OCI-LY1 (cell line): ENCODE data around the gene GPR3.

Experiments
- EZH2 ChIP-seq: fragments of 200-600 bp; sonication (generic), shearing (Covaris generic); IDR thresholded peaks from 2 replicates; pipeline ENCODE4 v1.8.0; 2017; ENCODE audit warnings: borderline replicate concordance, mixed run types, mild to moderate bottlenecking, antibody characterized with exemption, low read length, moderate library complexity, mixed read lengths
- TF ChIP-seq, protein P1 (sequence below): fragments of 200-600 bp; sonication (generic), shearing (Covaris generic); IDR thresholded peaks from 2 replicates; pipeline ENCODE4 v1.5.1; 2017; ENCODE audit warnings: mild to moderate bottlenecking, antibody characterized with exemption, low read length, moderate library complexity, mixed read lengths

DNA sequence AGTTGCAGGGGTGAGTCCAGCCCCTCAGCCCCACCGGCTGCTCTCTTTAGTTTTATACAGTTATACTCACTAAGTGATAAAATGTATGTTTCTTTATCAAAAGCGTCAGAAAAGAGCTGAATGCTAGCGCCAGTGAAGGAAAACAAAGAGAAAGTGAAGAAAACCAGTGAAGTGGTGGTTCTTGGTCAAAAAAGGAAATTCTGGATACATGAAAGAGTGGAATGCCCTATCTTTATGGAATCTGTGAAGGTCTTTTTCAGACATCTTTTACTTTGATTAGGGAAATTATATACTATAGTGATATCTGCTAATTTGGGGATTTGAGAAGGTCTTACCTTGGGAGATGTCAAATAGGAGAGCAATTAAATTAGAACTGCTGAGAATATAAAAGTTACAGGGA lies 41.3 kb downstream of the GPR3 start:
- TF ChIP-seq, protein P1, sequence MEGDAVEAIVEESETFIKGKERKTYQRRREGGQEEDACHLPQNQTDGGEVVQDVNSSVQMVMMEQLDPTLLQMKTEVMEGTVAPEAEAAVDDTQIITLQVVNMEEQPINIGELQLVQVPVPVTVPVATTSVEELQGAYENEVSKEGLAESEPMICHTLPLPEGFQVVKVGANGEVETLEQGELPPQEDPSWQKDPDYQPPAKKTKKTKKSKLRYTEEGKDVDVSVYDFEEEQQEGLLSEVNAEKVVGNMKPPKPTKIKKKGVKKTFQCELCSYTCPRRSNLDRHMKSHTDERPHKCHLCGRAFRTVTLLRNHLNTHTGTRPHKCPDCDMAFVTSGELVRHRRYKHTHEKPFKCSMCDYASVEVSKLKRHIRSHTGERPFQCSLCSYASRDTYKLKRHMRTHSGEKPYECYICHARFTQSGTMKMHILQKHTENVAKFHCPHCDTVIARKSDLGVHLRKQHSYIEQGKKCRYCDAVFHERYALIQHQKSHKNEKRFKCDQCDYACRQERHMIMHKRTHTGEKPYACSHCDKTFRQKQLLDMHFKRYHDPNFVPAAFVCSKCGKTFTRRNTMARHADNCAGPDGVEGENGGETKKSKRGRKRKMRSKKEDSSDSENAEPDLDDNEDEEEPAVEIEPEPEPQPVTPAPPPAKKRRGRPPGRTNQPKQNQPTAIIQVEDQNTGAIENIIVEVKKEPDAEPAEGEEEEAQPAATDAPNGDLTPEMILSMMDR: no peak
- TF ChIP-seq EZH2: no peak
